Ascending aorta (tissue), 2 donors: ENCODE results near the gene LAMA2. TPM values are rescaled to one million over a fixed set of nuclear protein-coding genes. Genes with fewer than 3 reads are reported as not detected.

Experiments
- DNase-seq, 2 donors: peaks; one replicate each; pipeline ENCODE4 v3.0.0-alpha.2; 2019; ENCODE audit warnings: low spot score in 2 of 2
- H3K27ac ChIP-seq, 2 donors: fragments of 200-600 bp; sonication (generic); one replicate each; pipeline ENCODE4 v1.5.1; 2016 to 2017; ENCODE audit warnings: mild to moderate bottlenecking in 1 of 2
- H3K27me3 ChIP-seq: fragments of 200-600 bp; sonication (generic); one replicate; pipeline ENCODE4 v1.5.1; 2017
- H3K36me3 ChIP-seq, 2 donors: fragments of 200-600 bp; sonication (generic); one replicate each; pipeline ENCODE4 v1.5.1; 2016
- H3K4me1 ChIP-seq, 2 donors: fragments of 200-600 bp; sonication (generic); one replicate each; pipeline ENCODE4 v1.5.1; 2016 to 2017; ENCODE audit warnings: mild to moderate bottlenecking in 1 of 2
- H3K4me3 ChIP-seq, 2 donors: fragments of 200-600 bp; sonication (generic); one replicate each; pipeline ENCODE4 v1.5.1; 2016 to 2017; ENCODE audit warnings: mild to moderate bottlenecking in 1 of 2
- H3K9me3 ChIP-seq, 2 donors: fragments of 200-600 bp; sonication (generic); one replicate each; pipeline ENCODE4 v1.5.1; 2016
- intact Hi-C: fragments of 100-400 bp; cut with DNase I; formaldehyde crosslinking; loops from one replicate; pipeline ENCODE4 v1.15.1; 2023
- total RNA-seq: library from RNA; depleted of rRNA; stranded (reverse); fragments of >200 nt; gene quantifications from one replicate; pipeline ENCODE4 v1.1.0, GENCODE V29; 2016
- TF ChIP-seq, protein P1 (sequence below), 3 experiments: fragments of 200-600 bp in 2 of 3; fragments of 450-650 bp in 1 of 3; sonication (generic) in 2 of 3; IDR thresholded peaks; one replicate each; pipeline ENCODE4 v1.5.1; 2016 to 2019; ENCODE audit warnings: antibody characterized with exemption in 3 of 3, mild to moderate bottlenecking in 1 of 3, moderate library complexity in 1 of 3

Gene LAMA2
- total RNA-seq, 1 donor from 2014 or later: 45.2 TPM

DNA sequence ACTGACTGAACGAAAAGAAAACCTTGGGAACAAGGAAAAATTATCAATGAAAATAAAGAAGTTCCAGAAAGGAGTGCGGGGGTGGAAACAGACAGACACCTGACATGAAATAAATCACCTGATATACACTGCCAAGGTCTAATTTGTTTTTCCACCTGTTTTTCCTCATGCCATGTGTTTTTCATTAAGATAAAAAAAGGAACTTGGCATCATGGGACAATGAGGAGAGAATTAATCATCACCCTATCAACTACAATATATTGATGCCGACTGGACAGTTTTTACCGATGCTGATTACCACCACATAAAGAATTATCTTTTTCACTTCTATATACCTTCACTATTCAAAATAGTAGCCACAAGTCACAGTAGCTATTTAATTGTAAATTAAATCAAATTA lies 593.9 kb downstream of the LAMA2 start:
- H3K4me1 ChIP-seq: no peaks in the 10 kb centered on the region
- no peak overlapping the region for H3K4me3 ChIP-seq
- H3K27ac ChIP-seq: no peak overlapping the region
- no peaks in the 10 kb centered on the region for H3K27me3 ChIP-seq
- intact Hi-C loops: no loop called here
- no peaks in the 10 kb centered on the region for H3K9me3 ChIP-seq
- no peak for DNase-seq
- TF ChIP-seq, protein P1, sequence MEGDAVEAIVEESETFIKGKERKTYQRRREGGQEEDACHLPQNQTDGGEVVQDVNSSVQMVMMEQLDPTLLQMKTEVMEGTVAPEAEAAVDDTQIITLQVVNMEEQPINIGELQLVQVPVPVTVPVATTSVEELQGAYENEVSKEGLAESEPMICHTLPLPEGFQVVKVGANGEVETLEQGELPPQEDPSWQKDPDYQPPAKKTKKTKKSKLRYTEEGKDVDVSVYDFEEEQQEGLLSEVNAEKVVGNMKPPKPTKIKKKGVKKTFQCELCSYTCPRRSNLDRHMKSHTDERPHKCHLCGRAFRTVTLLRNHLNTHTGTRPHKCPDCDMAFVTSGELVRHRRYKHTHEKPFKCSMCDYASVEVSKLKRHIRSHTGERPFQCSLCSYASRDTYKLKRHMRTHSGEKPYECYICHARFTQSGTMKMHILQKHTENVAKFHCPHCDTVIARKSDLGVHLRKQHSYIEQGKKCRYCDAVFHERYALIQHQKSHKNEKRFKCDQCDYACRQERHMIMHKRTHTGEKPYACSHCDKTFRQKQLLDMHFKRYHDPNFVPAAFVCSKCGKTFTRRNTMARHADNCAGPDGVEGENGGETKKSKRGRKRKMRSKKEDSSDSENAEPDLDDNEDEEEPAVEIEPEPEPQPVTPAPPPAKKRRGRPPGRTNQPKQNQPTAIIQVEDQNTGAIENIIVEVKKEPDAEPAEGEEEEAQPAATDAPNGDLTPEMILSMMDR (IDR thresholded peaks at IDR 0.05): no peak
- no peaks in the 10 kb centered on the region for H3K36me3 ChIP-seq

DNA sequence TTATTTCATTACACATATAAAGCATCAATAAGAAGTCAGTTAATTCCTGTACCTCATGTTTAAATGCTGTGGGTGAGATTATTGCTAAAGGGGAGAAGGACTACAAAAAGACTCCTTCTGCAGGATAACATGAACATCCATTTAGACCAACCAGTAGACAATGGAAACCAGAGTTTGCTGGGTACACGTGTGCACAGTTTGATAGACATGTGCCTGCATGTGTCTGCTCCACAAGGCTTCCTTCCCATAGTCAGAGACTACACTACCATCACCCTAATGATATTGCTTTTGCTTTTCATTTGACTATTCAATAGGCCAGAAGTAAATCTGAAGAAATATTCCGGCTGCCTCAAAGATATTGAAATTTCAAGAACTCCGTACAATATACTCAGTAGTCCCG lies 595.4 kb downstream of the LAMA2 start:
- no peak for DNase-seq
- Histone ChIP-seq H3K36me3 (no peaks in the 10 kb centered on the region), H3K27ac (no peak overlapping the region), H3K9me3 (no peaks in the 10 kb centered on the region), H3K4me3 (no peak overlapping the region), H3K4me1 (no peaks in the 10 kb centered on the region), H3K27me3 (no peaks in the 10 kb centered on the region)
- TF ChIP-seq, protein P1 (IDR thresholded peaks at IDR 0.05): no peak
- intact Hi-C loops: no loop called here

DNA sequence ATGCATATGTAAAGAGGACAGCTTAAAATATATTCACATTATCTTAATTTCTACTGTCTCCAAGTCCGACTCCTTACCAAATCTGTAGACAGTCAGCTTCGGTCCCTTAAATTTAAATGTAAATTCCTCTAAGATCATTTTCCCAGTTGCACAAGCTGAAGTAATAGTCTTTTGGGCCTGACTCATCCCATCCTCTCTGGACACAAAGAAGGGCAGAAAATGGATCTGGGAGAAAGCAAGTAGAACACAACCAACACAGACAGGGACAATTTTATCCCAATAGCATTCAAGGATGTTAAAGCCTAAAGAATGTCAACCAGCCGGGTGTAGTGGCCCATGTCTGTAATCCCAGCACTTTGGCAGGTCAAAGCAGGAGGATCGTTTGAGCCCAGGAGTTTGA lies 598.8 kb downstream of the LAMA2 start:
- no peaks in the 10 kb centered on the region for H3K4me1 ChIP-seq
- TF ChIP-seq, protein P1 (IDR thresholded peaks at IDR 0.05): no peak
- no peaks in the 10 kb centered on the region for H3K9me3 ChIP-seq
- H3K36me3 ChIP-seq: no peaks in the 10 kb centered on the region
- intact Hi-C loops: no loop called here
- no peak for DNase-seq
- no peaks in the 10 kb centered on the region for H3K27me3 ChIP-seq
- no peak overlapping the region for H3K27ac ChIP-seq
- H3K4me3 ChIP-seq: no peak overlapping the region

DNA sequence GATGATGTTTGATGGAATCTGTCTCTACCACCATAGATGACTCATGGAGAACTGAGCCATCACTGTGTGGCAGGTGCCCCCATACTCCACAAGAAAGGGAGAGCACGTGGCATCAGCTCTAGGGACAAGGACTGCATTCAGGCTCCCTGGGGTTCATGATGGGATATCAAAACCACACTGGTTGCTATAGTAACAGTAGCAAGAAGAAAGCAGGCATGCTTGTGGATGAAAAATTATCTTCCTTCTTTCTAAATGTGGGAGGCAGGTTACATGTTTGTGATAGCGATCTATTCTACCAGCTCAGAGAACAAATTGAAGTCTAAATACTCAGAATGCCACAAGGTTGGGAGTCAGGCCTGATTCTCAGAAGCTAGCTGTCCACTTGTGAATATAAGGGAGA lies 602.8 kb downstream of the LAMA2 start:
- no peak for DNase-seq
- H3K27me3 ChIP-seq: no peaks in the 10 kb centered on the region
- peaks cover 0 to 11% of the 10 kb centered on the region in 2 donors for H3K4me1 ChIP-seq
- H3K27ac ChIP-seq: no peak overlapping the region
- TF ChIP-seq, protein P1 (IDR thresholded peaks at IDR 0.05): no peak
- H3K4me3 ChIP-seq: no peak overlapping the region
- intact Hi-C loops: no loop called here
- H3K36me3 ChIP-seq: peaks cover 0 to 2% of the 10 kb centered on the region in 2 donors
- no peaks in the 10 kb centered on the region for H3K9me3 ChIP-seq

DNA sequence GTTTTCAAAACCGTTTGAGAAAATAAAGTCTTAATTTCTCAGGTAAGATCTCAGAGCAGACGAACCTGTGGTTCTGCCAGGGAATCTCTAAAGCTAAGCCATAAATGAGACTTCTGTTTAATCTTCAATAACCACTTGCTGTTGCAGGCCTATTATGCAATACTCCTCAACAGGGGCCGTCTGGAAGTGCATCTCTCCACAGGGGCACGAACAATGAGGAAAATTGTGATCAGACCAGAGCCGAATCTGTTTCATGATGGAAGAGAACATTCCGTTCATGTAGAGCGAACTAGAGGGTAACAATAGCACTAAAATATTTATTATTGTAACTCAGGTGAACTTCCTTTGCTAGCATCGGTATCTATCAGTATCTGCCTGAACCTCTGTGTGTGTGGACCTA lies 603.4 kb downstream of the LAMA2 start:
- Histone ChIP-seq H3K36me3 (peaks cover 0 to 2% of the 10 kb centered on the region in 2 donors), H3K9me3 (no peaks in the 10 kb centered on the region)

More for the DNA sequence above, 603.4 kb downstream of the LAMA2 start:
- H3K27me3 ChIP-seq: no peaks in the 10 kb centered on the region
- intact Hi-C loops: no loop called here
- no peak overlapping the region for H3K27ac ChIP-seq
- H3K4me1 ChIP-seq: peaks cover 1 to 13% of the 10 kb centered on the region in 2 donors
- no peak for DNase-seq
- TF ChIP-seq, protein P1 (IDR thresholded peaks at IDR 0.05): no peak
- H3K4me3 ChIP-seq: no peak overlapping the region
